Measurements from ENCODE around the gene GFOD2.

GFOD2 gene

DNA sequence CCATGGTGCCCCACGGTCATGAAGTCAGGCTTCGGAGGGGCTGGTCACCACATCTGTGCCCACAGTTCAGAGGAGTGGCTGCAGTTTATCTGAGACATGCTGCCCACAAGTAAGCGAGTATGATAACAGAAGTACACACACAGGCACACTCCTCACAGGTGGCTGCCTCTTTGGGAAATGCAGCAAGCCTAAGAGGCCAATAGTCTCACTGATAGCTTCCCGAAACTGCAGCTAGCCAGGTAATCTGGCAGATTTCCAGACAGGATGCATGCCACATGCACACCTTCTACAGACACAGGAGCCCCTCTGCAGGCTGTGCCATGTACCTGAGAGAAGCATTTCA is 12.6 kb upstream of the GFOD2 start:
- TF ChIP-seq, protein P1, sequence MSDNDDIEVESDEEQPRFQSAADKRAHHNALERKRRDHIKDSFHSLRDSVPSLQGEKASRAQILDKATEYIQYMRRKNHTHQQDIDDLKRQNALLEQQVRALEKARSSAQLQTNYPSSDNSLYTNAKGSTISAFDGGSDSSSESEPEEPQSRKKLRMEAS (IDR thresholded peaks at IDR 0.05; ENCODE audit: low read depth, low read length) = no peak
- no peak for TF ChIP-seq CTCF (IDR thresholded peaks at IDR 0.05; ENCODE audit: low read depth, low read length)
- TF ChIP-seq MYC (IDR thresholded peaks at IDR 0.05; ENCODE audit: low read depth, low read length) = no peak
- no peak for TF ChIP-seq POLR2A (IDR thresholded peaks at IDR 0.05; ENCODE audit: extremely low read depth, insufficient read length)
- no peak overlapping the region for H3K4me3 ChIP-seq (ENCODE audit: low read depth, low read length)

DNA sequence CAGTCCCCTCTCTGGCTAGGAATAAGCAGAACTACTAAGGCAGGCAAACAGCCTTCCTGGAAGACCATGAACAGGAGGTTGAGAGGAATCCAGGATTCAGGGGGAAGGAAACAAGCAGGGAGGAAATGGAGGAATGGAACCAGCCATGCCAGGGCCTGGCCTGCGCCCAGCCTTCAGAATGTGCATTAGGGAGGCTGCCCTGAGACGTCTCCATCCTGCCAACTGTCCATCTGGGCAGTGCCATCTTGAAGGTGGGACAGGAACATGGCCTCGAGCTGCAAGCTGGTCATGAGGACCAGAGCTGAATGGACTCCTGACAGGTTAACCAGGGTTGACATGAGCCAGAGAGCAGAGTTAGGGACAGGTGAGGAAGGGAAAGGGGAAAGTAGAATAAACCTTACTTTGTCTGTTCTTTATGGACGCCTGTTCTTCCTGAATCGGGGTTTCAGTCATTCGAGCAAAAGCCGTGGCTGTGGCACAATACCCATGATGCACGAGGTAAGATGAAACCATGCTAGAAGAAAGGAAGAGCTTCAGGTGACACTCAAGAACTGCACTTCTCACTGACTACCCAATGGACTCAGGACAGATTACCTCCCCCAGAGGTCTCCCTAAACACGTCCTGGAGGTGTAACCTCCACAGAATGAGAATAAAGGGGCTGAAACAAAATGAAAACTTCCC is 12.1 kb upstream of the GFOD2 start:
- TF ChIP-seq, protein P1 (IDR thresholded peaks at IDR 0.05; ENCODE audit: low read depth, low read length) = no peak
- no peak for TF ChIP-seq CTCF (IDR thresholded peaks at IDR 0.05; ENCODE audit: low read depth, low read length)
- no peak for TF ChIP-seq MYC (IDR thresholded peaks at IDR 0.05; ENCODE audit: low read depth, low read length)
- TF ChIP-seq POLR2A (IDR thresholded peaks at IDR 0.05; ENCODE audit: extremely low read depth, insufficient read length) = no peak
- H3K4me3 ChIP-seq (ENCODE audit: low read depth, low read length) = no peak overlapping the region
- no peak for DNase-seq (ENCODE audit: low read depth)

More for the DNA sequence above, 12.6 kb upstream of the GFOD2 start:
- no peak for DNase-seq (ENCODE audit: low read depth)

- DNase-seq (ENCODE audit: low read depth) = no peak
- no peak overlapping the region for H3K4me3 ChIP-seq (ENCODE audit: low read depth, low read length)
- TF ChIP-seq MYC (IDR thresholded peaks at IDR 0.05; ENCODE audit: low read depth, low read length) = no peak
- TF ChIP-seq POLR2A (IDR thresholded peaks at IDR 0.05; ENCODE audit: extremely low read depth, insufficient read length) = no peak
- no peak for TF ChIP-seq CTCF (IDR thresholded peaks at IDR 0.05; ENCODE audit: low read depth, low read length)
Observed at GRCh38 chr16:67730326-67730725, 11.2 kb upstream of the GFOD2 start.

GRCh38 chr16:67729636-67730248 is 10.6 kb upstream of the GFOD2 start:
- TF ChIP-seq CTCF (IDR thresholded peaks at IDR 0.05; ENCODE audit: low read depth, low read length) = no peak
- DNase-seq (ENCODE audit: low read depth) = no peak
- H3K4me3 ChIP-seq (ENCODE audit: low read depth, low read length) = no peak overlapping the region

DNA sequence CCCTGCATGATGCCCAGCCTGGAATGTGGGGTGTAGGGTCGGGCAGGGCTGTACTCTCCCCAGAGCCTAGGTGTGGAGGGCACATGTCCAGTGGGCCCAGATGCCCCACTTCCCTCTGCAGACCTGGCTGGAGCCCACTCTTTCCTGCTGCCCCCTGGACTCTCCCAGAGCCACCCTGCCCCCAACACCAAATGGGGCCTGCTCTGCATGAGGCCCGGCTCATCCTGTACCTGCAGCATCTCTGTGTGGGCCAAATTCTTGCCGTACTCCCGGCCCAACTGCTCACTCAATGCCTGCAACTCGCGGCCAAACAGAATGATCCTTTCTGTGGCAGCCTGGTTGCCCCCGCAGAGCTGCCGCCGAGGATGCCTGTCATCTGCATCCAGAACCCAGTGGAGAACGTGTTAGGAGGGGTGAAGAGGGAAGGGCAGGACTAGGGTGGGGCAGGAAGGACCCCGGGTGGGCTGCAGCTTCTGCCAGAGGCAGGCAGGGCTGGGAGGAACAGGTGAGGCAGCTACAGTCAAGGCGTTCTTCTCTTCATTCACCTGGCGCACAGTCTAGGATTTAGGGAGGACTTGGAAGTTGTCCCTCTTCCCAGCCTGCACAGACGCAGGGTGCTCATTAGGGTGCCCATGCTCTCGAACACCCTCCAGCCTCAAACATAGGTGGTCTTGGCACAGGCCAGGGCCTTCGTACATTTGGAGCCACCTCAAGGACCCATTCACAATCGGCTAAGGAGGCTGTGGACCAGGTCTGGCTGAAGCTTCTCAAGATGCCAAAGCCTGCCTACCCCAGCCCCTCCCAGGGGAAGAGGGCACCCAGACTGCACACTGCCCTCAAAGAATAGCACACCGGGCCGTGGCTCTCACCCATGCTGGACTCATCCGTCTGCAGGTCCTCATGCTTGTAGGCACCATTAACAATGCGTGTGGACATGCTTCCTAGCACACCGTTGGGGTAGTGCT is 8.7 kb upstream of the GFOD2 start:
- no peak for DNase-seq (ENCODE audit: low read depth)
- no peak for TF ChIP-seq CTCF (IDR thresholded peaks at IDR 0.05; ENCODE audit: low read depth, low read length)
- TF ChIP-seq POLR2A (IDR thresholded peaks at IDR 0.05; ENCODE audit: extremely low read depth, insufficient read length) = no peak
- no peak for TF ChIP-seq MYC (IDR thresholded peaks at IDR 0.05; ENCODE audit: low read depth, low read length)
- TF ChIP-seq, protein P1 (IDR thresholded peaks at IDR 0.05; ENCODE audit: low read depth, low read length) = no peak
- H3K4me3 ChIP-seq (ENCODE audit: low read depth, low read length) = no peak overlapping the region
